Bronchial smooth muscle cell (primary cell): ENCODE data around the gene SMIM23. TPM values are rescaled to one million over a fixed set of nuclear protein-coding genes. Genes with fewer than 3 reads are reported as not detected.

Experiments
- total RNA-seq: library from RNA; depleted of rRNA; stranded (reverse); fragments of >200 nt; gene quantifications from 2 replicates; pipeline ENCODE4 v1.2.1, GENCODE V29; 2014

The SMIM23 gene
- total RNA-seq = not detected in 2 replicates

GRCh38 chr5:171785517-171785916 lies at the start of gene SMIM23:
Gene SMIM23 (plus strand): TSS chr5:171785817. CDS start chr5:171785872, 55 bp downstream.

Other genes with a start within 250 kb of the SMIM23 start
- 50.9 and 63.5 TPM in 2 replicates for gene FBXW11, start 220.8 kb downstream of the SMIM23 start, total RNA-seq